ENCODE results near the gene INO80D.
"Not testable (repeated sequence)": the region's sequence is repeated elsewhere in the genome, so short reads cannot be mapped to it uniquely, and the experiment has no call there.

INO80D gene

GRCh38 chr2:206112108-206112507 is 26.1 kb upstream of the INO80D start:
- no peak for TF ChIP-seq CTCF (IDR thresholded peaks at IDR 0.05; ENCODE audit: low read depth, low read length)
- H3K4me3 ChIP-seq (replicated peaks in 1 of 2; ENCODE audit: low read depth in 2 of 2, low read length in 2 of 2) = no peak overlapping the region
- DNase-seq (ENCODE audit: low read depth in 2 of 2) = peak in 1 of 2 donors; percentile 27

- DNase-seq (ENCODE audit: low read depth in 2 of 2) = no peak
- no peak for TF ChIP-seq CTCF (IDR thresholded peaks at IDR 0.05; ENCODE audit: low read depth, low read length)
- no peak overlapping the region for H3K4me3 ChIP-seq (replicated peaks in 1 of 2; ENCODE audit: low read depth in 2 of 2, low read length in 2 of 2)
Observed at GRCh38 chr2:206108713-206109112, 22.7 kb upstream of the INO80D start.

- DNase-seq (ENCODE audit: low read depth in 2 of 2) = no peak
- no peak for TF ChIP-seq CTCF (IDR thresholded peaks at IDR 0.05; ENCODE audit: low read depth, low read length)
- H3K4me3 ChIP-seq (replicated peaks in 1 of 2; ENCODE audit: low read depth in 2 of 2, low read length in 2 of 2) = no peak overlapping the region
Observed at GRCh38 chr2:206105541-206105940, 19.6 kb upstream of the INO80D start.

- H3K4me3 ChIP-seq (replicated peaks in 1 of 2; ENCODE audit: low read depth in 2 of 2, low read length in 2 of 2) = no peak overlapping the region
- TF ChIP-seq CTCF (IDR thresholded peaks at IDR 0.05; ENCODE audit: low read depth, low read length) = no peak
- DNase-seq (ENCODE audit: low read depth in 2 of 2) = no peak
Observed at GRCh38 chr2:206105038-206105437, 19.1 kb upstream of the INO80D start.

GRCh38 chr2:206098872-206099271 is 12.9 kb upstream of the INO80D start:
- DNase-seq (ENCODE audit: low read depth in 2 of 2); H3K4me3 ChIP-seq (replicated peaks in 1 of 2; ENCODE audit: low read depth in 2 of 2, low read length in 2 of 2): not testable (repeated sequence)

GRCh38 chr2:206098471-206098870 is 12.5 kb upstream of the INO80D start:
- H3K4me3 ChIP-seq (replicated peaks in 1 of 2; ENCODE audit: low read depth in 2 of 2, low read length in 2 of 2) = no peak overlapping the region
- no peak for DNase-seq (ENCODE audit: low read depth in 2 of 2)
- no peak for TF ChIP-seq CTCF (IDR thresholded peaks at IDR 0.05; ENCODE audit: low read depth, low read length)

GRCh38 chr2:206096876-206097275 is 10.9 kb upstream of the INO80D start:
- H3K4me3 ChIP-seq (replicated peaks in 1 of 2; ENCODE audit: low read depth in 2 of 2, low read length in 2 of 2) = no peak overlapping the region
- TF ChIP-seq CTCF (IDR thresholded peaks at IDR 0.05; ENCODE audit: low read depth, low read length) = no peak
- no peak for DNase-seq (ENCODE audit: low read depth in 2 of 2)

All from cardiac fibroblast (primary cell).